ENCODE data around the gene CHD9.
A peak's percentile ranks its signal among the peaks of the same experiment; 100 is the strongest.

The CHD9 gene

DNA sequence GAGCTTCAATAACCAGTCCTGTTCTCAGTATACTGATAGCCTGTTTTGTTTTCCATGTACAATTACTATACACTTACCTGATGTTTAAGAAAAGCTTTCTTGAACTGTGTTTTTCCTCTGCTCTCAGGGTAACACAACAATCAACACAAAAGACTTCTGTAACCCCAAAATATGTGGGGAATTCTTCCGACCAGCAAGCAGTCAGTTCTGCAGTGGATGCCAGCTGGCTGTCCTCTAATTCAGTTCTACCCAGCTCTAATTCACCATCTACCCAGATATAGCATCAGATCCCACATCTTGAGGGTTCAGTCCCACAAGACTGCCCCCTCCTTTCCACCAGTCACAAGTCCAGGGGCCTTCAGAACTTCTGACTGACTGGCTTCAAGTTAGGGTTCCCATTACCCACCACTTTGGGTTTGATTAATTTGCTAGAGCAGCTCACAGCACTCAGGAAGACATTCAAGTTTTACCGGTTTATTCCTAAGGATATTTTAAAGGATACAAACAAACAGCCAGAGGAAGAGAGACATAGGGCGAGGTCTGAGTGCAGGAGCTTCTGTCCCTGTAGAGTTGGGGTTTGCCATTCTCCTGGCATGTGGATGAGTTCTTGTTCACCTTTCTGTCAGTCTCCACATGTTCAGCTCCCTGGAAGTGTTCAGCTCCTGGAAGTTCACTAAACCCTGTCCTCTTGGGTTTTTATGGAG, 178.2 kb downstream of the CHD9 start:
- no peak overlapping the region for H3K4me3 ChIP-seq (ENCODE audit: low read depth, low read length)
- no peak for TF ChIP-seq CTCF (IDR thresholded peaks at IDR 0.05; ENCODE audit: low read depth, low read length, missing control alignments)
- in situ Hi-C loops (cut with HindIII; ENCODE audit: low sequenced_read_pairs) = loop anchor here (5.0 kb wide), 1 partner anchor 49 kb away; no protein-coding TSS in a partner anchor
- DNase-seq (ENCODE audit: low read depth) = no peak

DNA sequence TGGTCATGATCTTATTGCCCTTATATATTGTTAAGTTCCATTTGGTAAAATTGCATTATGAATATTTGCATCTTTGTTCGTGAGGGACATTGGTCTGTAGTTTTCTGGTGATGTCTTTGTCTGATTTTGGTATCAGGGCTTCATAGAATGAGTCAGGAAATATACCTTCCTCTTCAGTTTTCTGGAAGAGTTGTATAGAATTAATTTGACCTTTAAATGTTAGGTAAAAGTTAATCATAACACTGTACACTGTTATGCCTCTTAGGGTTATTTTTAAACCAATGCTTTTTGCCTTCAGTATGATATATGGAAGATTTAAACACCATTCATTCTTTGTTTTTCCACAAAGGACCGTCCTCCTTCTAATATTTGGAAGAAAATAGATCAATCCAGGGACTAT, 180.0 kb downstream of the CHD9 start:
- in situ Hi-C loops (cut with HindIII; ENCODE audit: low sequenced_read_pairs) = loop anchor here (5.0 kb wide), 1 partner anchor 47 kb away; no protein-coding TSS in a partner anchor
- no peak for TF ChIP-seq CTCF (IDR thresholded peaks at IDR 0.05; ENCODE audit: low read depth, low read length, missing control alignments)
- no peak for DNase-seq (ENCODE audit: low read depth)

DNA sequence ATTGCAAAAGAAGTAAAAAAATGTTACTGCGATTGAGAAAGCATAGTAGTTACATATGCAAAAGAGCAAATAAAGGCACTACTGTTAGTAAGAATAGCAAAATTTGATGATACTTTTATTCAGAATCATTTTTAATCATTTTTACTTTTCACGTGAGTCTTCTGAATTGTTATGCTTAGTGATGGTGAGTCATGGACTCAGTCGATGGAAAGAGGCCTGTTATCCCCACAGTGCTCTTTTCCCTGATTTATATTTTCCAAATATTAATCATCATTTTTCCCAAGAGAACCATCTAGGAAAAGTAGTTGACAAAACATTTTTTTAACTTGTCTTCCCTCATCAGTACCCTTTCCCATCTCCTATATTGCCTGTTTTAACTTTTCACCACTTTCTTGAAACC, 181.1 kb downstream of the CHD9 start:
- in situ Hi-C loops (cut with HindIII; ENCODE audit: low sequenced_read_pairs) = no loop called here
- DNase-seq (ENCODE audit: low read depth) = no peak
- TF ChIP-seq CTCF (IDR thresholded peaks at IDR 0.05; ENCODE audit: low read depth, low read length, missing control alignments) = no peak
- no peak overlapping the region for H3K4me3 ChIP-seq (ENCODE audit: low read depth, low read length)

More for the DNA sequence above, 180.0 kb downstream of the CHD9 start:
- no peak overlapping the region for H3K4me3 ChIP-seq (ENCODE audit: low read depth, low read length)

DNA sequence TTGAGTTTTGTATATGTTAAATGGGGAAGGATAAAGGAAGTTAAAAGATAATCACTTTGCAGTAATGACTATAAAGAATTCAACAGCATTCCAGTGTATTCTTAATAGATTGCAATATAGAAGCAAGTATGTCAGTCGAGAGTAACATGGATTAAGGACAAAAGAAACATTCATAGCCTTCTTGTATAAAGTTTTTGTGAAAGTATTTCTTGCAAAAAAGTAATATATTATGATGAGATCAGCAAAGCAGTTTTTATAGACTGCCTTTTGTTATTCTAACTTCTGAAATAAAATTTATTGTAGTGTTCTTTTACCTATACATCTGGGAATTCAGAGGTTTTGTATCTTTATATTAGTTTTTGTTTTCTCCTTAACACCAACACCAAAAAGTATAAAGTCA, 194.5 kb downstream of the CHD9 start:
- no peak for TF ChIP-seq CTCF (IDR thresholded peaks at IDR 0.05; ENCODE audit: low read depth, low read length, missing control alignments)
- no peak overlapping the region for H3K4me3 ChIP-seq (ENCODE audit: low read depth, low read length)
- in situ Hi-C loops (cut with HindIII; ENCODE audit: low sequenced_read_pairs) = no loop called here
- no peak for DNase-seq (ENCODE audit: low read depth)

- no peak overlapping the region for H3K4me3 ChIP-seq (ENCODE audit: low read depth, low read length)
- TF ChIP-seq CTCF (IDR thresholded peaks at IDR 0.05; ENCODE audit: low read depth, low read length, missing control alignments) = no peak
- in situ Hi-C loops (cut with HindIII; ENCODE audit: low sequenced_read_pairs) = no loop called here
- peak; percentile 9 for DNase-seq (ENCODE audit: low read depth)
These were observed 202.2 kb downstream of the CHD9 start for GRCh38 chr16:53257001-53257400.

DNA sequence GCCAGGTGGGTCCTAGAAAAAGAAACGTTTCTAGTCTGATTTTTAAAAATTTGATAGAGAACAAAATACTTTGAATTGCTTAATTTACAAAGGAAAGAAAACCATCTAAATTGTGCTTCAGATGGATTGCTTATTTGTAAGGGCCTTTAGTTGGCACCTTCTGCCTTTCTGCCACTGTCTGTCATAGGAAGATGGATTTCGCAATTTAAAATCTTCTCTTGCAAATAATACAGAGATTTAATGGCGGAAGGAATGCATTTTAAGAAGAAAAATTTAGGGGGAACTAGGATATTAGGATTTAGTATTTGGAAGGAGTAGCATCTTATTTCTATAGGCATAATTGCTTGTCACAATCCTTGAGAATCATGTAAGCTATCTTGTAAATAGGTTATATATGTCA, 204.0 kb downstream of the CHD9 start:
- in situ Hi-C loops (cut with HindIII; ENCODE audit: low sequenced_read_pairs) = no loop called here
- no peak overlapping the region for H3K4me3 ChIP-seq (ENCODE audit: low read depth, low read length)
- no peak for TF ChIP-seq CTCF (IDR thresholded peaks at IDR 0.05; ENCODE audit: low read depth, low read length, missing control alignments)
- DNase-seq (ENCODE audit: low read depth) = no peak
